Right lobe of liver (tissue), 4 donors: ENCODE measurements around the gene SLC35G2.

Source experiments
- CTCF ChIP-seq, 4 donors: fragments of 200-600 bp in 3 of 4; fragments of 450-650 bp in 1 of 4; IDR thresholded peaks; one replicate each; pipeline versions ENCODE4 v1.5.1 to v1.8.0; 2016 to 2022; ENCODE audit warnings: antibody characterized with exemption in 4 of 4, mild to moderate bottlenecking in 2 of 4
- POLR2A ChIP-seq: fragments of 450-650 bp; IDR thresholded peaks from one replicate; pipeline ENCODE4 v1.6.1; 2017; ENCODE audit warnings: antibody characterized with exemption, mild to moderate bottlenecking
- donor health status: DM: no; HTN: no; CAD: no.
- donor health status: DM: no; HTN: no; CAD: no.
- donor health status: DM: no; HTN: yes; CAD: no.

DNA sequence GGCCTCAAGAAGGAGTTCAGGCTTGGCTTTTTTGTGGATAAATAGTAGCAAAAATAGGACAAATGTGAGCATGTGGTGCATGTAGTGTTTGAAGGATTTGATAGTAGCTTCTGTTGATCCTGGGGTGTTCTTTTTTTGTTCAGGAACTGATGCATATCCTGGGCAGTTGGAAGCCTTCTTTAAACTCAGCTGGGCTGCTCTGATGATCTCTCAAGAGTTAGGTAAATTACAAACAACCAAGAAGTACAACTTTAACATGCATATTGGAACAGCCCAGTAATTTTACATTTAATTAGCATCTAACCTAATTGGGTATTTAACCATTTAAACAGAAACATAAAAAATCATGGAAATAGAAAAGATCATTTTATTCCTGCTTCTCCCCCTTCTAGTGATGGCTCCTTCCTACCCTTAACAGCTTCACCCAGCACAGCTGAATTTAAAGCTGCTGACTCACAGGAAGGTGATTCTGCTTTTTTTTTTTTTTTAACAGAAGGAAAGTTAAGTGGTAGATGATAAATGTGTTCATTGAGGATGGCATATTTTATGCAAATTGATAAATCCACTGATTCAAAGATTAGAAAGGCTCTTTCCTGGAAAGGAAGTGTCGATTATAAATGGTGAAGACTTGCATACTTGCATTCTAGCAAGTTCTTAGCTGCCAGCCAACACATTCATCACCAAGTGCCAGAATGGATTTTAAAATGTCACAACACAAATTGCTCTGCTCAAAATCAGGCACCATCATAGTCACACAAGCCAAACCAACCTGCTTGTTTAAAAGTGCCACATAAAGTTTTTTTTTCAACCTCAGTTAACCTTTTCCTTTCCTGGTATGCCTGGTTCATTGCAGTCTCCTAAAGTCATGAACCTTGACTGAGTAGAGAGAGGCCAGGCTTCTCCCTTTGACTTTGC is 20.0 kb downstream of the SLC35G2 start:
- no peak for TF ChIP-seq POLR2A
- no peak for TF ChIP-seq CTCF (IDR thresholded peaks at IDR 0.05)
